K562 (cell line): ENCODE results near the gene AURKB. TPM values are rescaled to one million over a fixed set of nuclear protein-coding genes. Genes with fewer than 3 reads are reported as not detected.

Source experiments
- GTF2A2 ChIP-seq: IDR thresholded peaks from 2 replicates; pipeline ENCODE4 v1.6.1; 2016; ENCODE audit warnings: mild to moderate bottlenecking, missing genetic modification characterization, missing compliant biosample characterization
- NBN ChIP-seq: fragments of 450-650 bp; IDR thresholded peaks from 2 replicates; pipeline ENCODE4 v1.6.1; 2016; ENCODE audit warnings: low read depth, mild to moderate bottlenecking
- NFYB ChIP-seq: IDR thresholded peaks from 2 replicates; pipeline ENCODE4 v1.6.1; 2011; ENCODE audit warnings: mild to moderate bottlenecking, moderate library complexity; ENCODE audit not compliant: insufficient read length; ENCODE audit errors: extremely low read depth
- NR2F6 ChIP-seq: fragments of 450-650 bp; formaldehyde crosslinking; IDR thresholded peaks from 2 replicates; pipeline ENCODE4 v1.4.0; 2020; ENCODE audit warnings: mild to moderate bottlenecking
- PCBP2 ChIP-seq: fragments of 200-400 bp; formaldehyde crosslinking; IDR thresholded peaks from 2 replicates; pipeline ENCODE4 v1.6.1; 2018; ENCODE audit warnings: low read length, low read depth, mild to moderate bottlenecking, moderate library complexity; ENCODE audit not compliant: poor library complexity, severe bottlenecking
- PREB ChIP-seq: sonication (generic); formaldehyde crosslinking; IDR thresholded peaks from 2 replicates; pipeline ENCODE4 v1.8.1; 2023; ENCODE audit warnings: mild to moderate bottlenecking, missing genetic modification reagents
- RAD51 ChIP-seq: fragments of 450-650 bp; IDR thresholded peaks from 2 replicates; pipeline ENCODE4 v1.7.1; 2016; ENCODE audit warnings: low read depth, mild to moderate bottlenecking, borderline replicate concordance
- SMARCA5 ChIP-seq: fragments of 450-650 bp; IDR thresholded peaks from 2 replicates; pipeline ENCODE4 v1.6.1; 2016
- TRIM28 ChIP-seq: fragments of 450-650 bp; IDR thresholded peaks from 2 replicates; pipeline ENCODE4 v1.6.1; 2017
- ZBTB49 ChIP-seq: sonication (generic); formaldehyde crosslinking; IDR thresholded peaks from 2 replicates; pipeline ENCODE4 v1.8.0; 2022; ENCODE audit warnings: missing genetic modification reagents, mild to moderate bottlenecking, borderline replicate concordance
- ZBTB5 ChIP-seq: fragments of 450-650 bp; IDR thresholded peaks from 2 replicates; pipeline ENCODE4 v1.6.1; 2017; ENCODE audit warnings: antibody characterized with exemption
- ZFX ChIP-seq: sonication (generic); formaldehyde crosslinking; IDR thresholded peaks from 2 replicates; pipeline ENCODE4 v1.8.0; 2022; ENCODE audit warnings: mild to moderate bottlenecking, missing genetic modification reagents, moderate library complexity
- ZNF395 ChIP-seq: fragments of 200-800 bp; sonication (Bioruptor generic); IDR thresholded peaks from 2 replicates; pipeline ENCODE4 v1.6.1; 2017; ENCODE audit warnings: missing genetic modification characterization, missing compliant biosample characterization
- ZNF398 ChIP-seq: fragments of 250-450 bp; sonication (Bioruptor Pico); IDR thresholded peaks from 2 replicates; pipeline ENCODE4 v1.8.0; 2021; ENCODE audit warnings: moderate library complexity, mild to moderate bottlenecking, inconsistent platforms
- ZNF41 ChIP-seq: fragments of 250-450 bp; sonication (Bioruptor Pico); conservative IDR thresholded peaks from 2 replicates; pipeline ENCODE4 v1.4.0; 2020; ENCODE audit warnings: mild to moderate bottlenecking
- ZNF589 ChIP-seq: fragments of 200-800 bp; sonication (Bioruptor generic); IDR thresholded peaks from 2 replicates; pipeline ENCODE4 v1.6.1; 2016; ENCODE audit warnings: low read depth, missing genetic modification characterization, missing compliant biosample characterization
- ZNF717 ChIP-seq: fragments of 250-450 bp; sonication (Bioruptor Pico); IDR thresholded peaks from 2 replicates; pipeline ENCODE4 v1.5.0; 2021
- ZNF778 ChIP-seq: fragments of 450-650 bp; formaldehyde crosslinking; IDR thresholded peaks from 2 replicates; pipeline ENCODE4 v1.4.0; 2020; ENCODE audit warnings: mild to moderate bottlenecking, moderate library complexity
- polyA plus RNA-seq, 8 experiments: library from polyadenylated mRNA; depleted of rRNA in 4 of 8; stranded (reverse) in 5 of 8; unstranded in 3 of 8; fragments of >200 nt; fragmentation: Nextera tagmentation in 2 of 8; fragmentation: Illumina TruSeq in 1 of 8; extraction: Ambion mirVana in 2 of 8; extraction: Trizol in 1 of 8; gene quantifications; 2 replicates each; pipeline versions ENCODE4 v1.2.1 to v1.2.3, GENCODE V29; 2011 to 2014; ENCODE audit warnings: inconsistent platforms in 1 of 8, missing spikeins in 1 of 8
- total RNA-seq, 7 experiments: library from RNA; depleted of rRNA in 6 of 7; stranded (reverse); fragments of >200 nt in 6 of 7; fragmentation: Illumina TruSeq in 2 of 7; extraction: Trizol in 2 of 7; gene quantifications; 2 replicates each; pipeline versions ENCODE4 v1.2.1 to v1.2.3, GENCODE V29; 2011 to 2021; ENCODE audit warnings: low replicate concordance in 1 of 7

AURKB gene
- total and polyA plus RNA-seq, 9 of the 15 experiments (the other 6 are each of a cell fraction or from before 2014, with no cell fraction given): 27.2 to 114 (median 74.8) TPM

- TF ChIP-seq ZNF717 (CRISPR knock-in tag): no peak
- no peak for TF ChIP-seq GTF2A2 (tag)
- no peak for TF ChIP-seq PCBP2
- no peak for TF ChIP-seq ZBTB49 (CRISPR knock-in tag)
- TF ChIP-seq ZBTB5: no peak
- peak; percentile 31; the same call in 1 of the 2 replicates for TF ChIP-seq NBN
- TF ChIP-seq ZNF589 (CRISPR knock-in tag): 0 out of 2 replicates have a peak, but pooled peaks have one; percentile 15
- no peak for TF ChIP-seq ZNF41 (CRISPR knock-in tag)
- peak; percentile 99 for TF ChIP-seq RAD51
- TF ChIP-seq NR2F6 (CRISPR knock-in tag): no peak
- peak; percentile 55 for TF ChIP-seq NFYB
- no peak for TF ChIP-seq SMARCA5
- TF ChIP-seq ZNF395 (CRISPR knock-in tag): 0 out of 2 replicates have a peak, but pooled peaks have one; percentile 24
- no peak for TF ChIP-seq ZNF398 (CRISPR knock-in tag)
- 0 out of 2 replicates have a peak, but pooled peaks have one; percentile 23 for TF ChIP-seq TRIM28
- no peak for TF ChIP-seq ZFX
- no peak for TF ChIP-seq ZNF778 (CRISPR knock-in tag)
- no peak for TF ChIP-seq PREB (CRISPR knock-in tag)
These were observed 18.1 kb downstream of the AURKB start (continued) for GRCh38 chr17:8192070-8192815.
